ELR (cell line): ENCODE data around the gene CD53.

Experiments
- DNase-seq: peaks from one replicate; pipeline ENCODE4 v3.0.0-alpha.2; 2015; ENCODE audit warnings: low read depth

CD53 gene

DNA sequence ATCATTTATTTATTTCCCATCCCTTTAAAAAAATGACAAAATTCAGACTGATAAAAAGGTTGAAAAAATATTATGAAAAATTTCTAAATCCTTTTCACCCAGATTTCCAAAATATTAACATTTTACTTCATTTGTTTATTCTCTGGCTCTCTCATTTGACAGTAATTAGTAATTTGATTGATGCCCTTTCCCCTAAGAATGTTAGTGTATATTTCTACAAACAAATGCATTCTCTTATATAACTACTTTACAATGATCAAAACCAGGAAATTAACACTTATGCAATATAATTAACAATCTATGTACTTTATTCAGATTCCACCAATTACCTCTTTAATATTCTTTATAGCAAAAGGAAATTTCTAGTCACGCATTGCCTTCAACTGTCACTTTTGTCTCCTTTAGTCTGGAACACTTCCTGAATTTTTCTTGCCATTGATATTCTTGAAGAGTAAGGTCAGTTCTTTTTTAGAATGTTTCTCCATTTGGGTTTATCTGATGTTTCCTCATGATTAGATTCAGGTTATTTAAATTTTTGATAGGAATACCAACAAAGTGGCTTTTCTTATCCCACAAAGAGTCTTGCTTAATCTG is 3.9 kb downstream of the CD53 start:
- DNase-seq: no peak

DNA sequence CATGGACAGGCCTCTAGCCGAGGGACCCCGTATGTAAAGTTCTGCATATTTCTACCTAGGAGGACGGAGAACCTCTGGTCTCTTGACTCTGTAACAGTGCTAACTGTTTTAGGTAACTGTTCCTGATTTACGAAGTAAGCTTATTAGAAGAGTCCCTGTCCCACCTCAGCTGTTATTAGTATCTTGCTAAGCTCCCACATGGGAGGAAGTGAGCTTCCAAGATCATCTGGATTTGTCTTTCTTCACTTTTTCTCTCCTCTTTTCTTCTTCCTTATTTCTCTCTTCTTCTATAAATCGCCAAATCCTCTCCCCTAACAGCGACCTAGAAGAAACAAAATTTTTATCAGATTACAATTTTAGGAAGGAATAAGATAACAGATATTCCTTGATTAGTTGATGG is 4.4 kb downstream of the CD53 start:
- DNase-seq: no peak

- no peak for DNase-seq
These were observed 4.8 kb downstream of the CD53 start for GRCh38 chr1:110877776-110878175.

GRCh38 chr1:110878591-110878990 is 5.6 kb downstream of the CD53 start:
- DNase-seq: no peak

- DNase-seq: no peak
These were observed 6.0 kb downstream of the CD53 start for GRCh38 chr1:110878993-110879392.

GRCh38 chr1:110879758-110880606 is 7.0 kb downstream of the CD53 start:
- DNase-seq: peak; percentile 46

- DNase-seq: peak; percentile 39
These were observed 7.9 kb downstream of the CD53 start for GRCh38 chr1:110880708-110881374.

GRCh38 chr1:110888049-110888448 is 15.1 kb downstream of the CD53 start:
- DNase-seq: no peak

DNA sequence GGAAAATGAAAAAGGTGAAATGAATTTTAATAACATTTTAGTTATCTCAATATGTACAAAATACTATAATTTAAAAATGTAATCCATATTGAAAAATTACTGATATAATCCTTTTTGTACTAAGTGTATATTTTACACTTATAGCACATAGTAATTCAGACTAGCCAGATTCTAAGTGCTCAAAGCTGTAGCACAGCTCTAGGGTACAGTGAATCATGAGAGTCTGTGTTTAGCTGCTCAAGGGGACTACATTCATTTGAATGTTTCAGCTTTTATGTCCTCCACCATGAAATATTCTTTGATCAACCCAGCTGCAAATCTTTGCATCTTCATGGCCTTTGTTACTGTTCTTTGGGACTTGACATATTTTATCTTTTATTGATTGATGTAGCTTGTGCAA is 15.7 kb downstream of the CD53 start:
- DNase-seq: no peak

DNA sequence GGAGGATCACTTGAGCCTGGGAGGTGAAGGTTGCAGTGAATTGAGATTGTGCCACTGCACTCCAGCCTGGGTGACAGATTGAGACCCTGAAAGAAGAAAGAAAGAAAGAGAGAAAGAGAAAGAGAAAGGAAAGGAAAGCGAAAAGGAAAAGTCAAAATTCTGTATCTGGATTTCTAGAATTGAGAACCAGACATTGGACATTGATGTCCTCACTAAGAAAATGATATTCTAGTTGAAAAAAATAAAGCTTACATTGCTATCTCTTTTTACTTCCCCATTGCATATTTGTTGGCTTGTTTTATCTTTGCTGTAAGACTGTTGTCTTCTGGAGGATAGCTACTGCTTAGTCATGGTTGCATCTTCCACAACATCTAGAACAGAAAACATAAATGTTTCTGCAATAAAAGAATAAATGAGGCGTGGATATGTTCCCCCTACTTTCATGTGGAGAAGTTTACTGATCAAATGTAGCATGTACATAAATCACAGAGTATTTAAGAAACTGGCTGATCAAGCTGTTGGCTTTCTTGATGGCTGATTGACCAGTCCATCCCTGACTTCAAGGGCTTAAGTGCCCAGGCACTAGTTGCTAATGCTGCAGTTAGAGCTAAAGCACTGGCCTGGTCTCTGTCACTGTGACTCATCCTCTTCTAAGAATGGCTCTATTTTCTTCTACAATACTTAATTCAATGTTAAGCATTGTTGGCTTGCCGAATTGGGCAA is 17.7 kb downstream of the CD53 start:
- no peak for DNase-seq

GRCh38 chr1:110893908-110894490 is 21.1 kb downstream of the CD53 start:
- no peak for DNase-seq

DNA sequence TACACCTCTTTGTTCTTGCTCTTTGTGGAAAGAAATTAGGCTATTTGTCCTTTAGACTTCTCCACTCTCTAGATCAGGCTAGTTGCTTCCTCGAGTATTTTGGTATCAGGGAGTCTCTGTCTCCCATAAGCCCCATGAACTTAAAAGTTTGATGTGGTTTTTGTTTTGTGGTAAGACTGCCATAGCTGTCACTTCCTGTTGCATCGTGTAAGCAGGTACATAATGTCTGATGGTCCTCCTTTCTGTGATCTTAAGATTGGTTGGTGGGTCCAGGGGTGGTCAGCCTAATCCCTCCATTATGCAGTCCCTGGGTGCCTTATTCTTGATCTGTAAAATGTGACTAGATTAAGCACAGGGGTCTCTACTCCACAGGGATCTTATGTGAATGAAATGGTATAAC is 23.1 kb downstream of the CD53 start:
- no peak for DNase-seq

- DNase-seq: no peak
These were observed 24.7 kb downstream of the CD53 start for GRCh38 chr1:110897681-110898080.

DNA sequence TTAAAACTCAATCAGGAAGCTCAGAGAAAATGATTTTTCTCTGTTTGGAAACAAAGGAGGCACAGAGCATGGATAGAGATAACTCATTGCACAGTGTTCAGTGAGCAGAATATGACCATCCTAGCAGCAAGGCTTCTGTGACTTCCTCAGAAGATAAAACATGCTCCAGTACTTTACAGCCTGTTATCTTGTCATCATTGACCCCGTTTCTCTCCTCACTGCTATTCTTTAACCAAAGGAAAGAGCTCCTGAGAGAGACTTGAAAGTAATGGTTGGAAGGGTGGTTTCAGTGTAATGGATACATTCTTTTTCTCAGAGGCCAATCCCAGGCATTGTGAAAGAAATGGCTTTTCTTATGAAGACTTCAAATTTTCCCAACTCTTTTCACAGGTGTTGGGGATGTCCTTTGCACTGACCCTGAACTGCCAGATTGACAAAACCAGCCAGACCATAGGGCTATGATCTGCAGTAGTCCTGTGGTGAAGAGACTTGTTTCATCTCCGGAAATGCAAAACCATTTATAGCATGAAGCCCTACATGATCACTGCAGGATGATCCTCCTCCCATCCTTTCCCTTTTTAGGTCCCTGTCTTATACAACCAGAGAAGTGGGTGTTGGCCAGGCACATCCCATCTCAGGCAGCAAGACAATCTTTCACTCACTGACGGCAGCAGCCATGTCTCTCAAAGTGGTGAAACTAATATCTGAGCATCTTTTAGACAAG is 25.9 kb downstream of the CD53 start:
- no peak for DNase-seq

DNA sequence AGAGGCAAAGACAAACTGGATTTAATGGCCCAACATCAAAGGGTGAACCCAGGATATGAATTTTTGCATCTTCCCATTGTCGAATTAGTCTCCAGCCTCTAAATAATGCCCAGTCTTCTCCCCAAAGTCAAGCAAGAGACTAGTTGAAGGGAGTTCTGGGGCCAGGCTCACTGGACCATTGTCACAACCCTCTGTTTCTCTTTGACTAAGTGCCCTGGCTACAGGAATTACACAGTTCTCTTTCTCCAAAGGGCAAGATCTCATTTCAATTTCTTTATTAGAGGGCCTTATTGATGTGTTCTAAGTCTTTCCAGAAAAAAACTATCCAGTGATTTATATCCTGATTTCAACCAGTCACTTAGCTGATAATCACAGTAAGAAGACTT is 26.5 kb downstream of the CD53 start:
- DNase-seq: no peak

- no peak for DNase-seq
These were observed 30.0 kb downstream of the CD53 start for GRCh38 chr1:110902820-110903463.

DNA sequence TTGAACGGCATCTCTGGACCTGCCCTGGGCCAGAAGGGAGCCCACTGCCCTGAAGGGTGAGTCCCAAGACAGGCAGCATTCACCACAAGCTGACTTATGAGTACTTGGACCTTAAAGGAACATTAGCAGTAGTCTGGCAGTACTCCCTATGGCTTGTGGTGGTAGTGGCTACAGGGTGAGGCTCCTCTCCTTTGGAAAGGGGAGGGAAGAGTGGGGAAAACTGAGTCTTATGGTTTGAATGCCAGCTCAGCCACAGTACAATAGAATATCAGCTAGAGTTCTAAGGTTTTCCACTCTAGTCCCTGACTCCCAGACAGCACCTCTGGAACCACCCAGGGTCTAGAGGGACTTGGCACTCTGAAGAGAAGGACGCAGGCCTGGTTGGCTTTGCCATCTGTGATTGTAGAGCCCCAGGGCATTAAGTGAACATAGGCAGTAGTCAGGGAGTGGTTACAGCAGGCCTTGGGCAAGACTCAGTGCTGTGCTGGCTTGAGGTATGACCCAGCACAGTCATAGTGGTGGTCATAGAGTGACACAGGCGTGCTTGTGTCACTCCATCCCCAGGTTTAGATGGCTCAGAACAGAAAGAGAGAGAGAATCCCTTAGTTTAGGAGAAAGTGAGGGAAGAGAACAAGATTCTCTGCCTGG is 31.0 kb downstream of the CD53 start:
- DNase-seq: peak; percentile 2

DNA sequence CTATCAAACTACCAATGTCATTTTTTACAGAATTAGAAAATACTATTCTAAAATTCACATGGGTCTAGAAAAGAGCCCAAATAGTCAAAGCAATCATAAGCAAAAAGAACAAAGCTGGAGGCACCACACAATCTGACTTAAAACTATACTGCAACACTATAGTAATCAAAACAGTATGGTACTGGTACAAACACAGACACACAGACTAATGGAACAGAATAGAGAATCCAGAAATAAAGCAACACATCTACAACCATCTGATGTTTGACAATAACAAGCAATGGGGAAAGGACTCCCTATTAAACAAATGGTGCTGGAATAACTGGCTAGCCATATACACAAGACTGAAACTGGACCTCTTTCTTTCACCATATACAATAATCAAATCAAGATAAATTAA is 39.8 kb downstream of the CD53 start:
- DNase-seq: no peak

- DNase-seq: peak; percentile 56
These were observed 41.7 kb downstream of the CD53 start for GRCh38 chr1:110914676-110915075.

- no peak for DNase-seq
These were observed 42.9 kb downstream of the CD53 start for GRCh38 chr1:110915804-110916203.

DNA sequence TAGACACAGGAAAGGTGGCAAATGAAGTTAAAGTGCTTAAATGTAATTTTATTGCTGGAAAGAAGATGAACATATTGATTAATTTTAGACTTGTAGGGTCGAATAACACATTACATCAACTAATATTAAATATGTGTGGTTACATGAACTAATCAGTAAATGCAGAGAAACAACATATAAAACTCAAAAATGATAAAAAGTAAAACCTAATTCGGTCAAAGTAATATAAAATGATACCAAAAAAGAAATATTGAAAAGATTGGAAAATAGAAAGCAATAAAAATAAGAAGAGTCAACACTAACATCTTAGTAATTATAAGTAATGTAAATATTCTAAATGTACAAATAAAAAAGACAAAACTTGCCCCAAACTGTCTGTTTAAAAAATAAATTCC is 43.3 kb downstream of the CD53 start:
- DNase-seq: no peak
